Measurements from ENCODE around the gene CAPN12. TPM values are rescaled to one million over a fixed set of nuclear protein-coding genes. Genes with fewer than 3 reads are reported as not detected.
A peak's percentile ranks its signal among the peaks of the same experiment; 100 is the strongest.

CAPN12 gene
- total RNA-seq, 1 experiment from 2014 or later, result 14.7 TPM

- DNase-seq, result no peak
- BruUV-seq (replicated peaks), result no TSS peak
- no peaks in the 10 kb centered on the region for H3K27me3 Mint-ChIP-seq (ENCODE audit: unreplicated experiment)
- peaks cover 100% of the 10 kb centered on the region for H3K36me3 Mint-ChIP-seq (ENCODE audit: insufficient read depth, unreplicated experiment)
- intact Hi-C loops (cut with micrococcal nuclease; ENCODE audit: unreplicated experiment), result no loop called here
- peaks cover 75% of the 10 kb centered on the region for H3K4me1 Mint-ChIP-seq (ENCODE audit: low read depth, unreplicated experiment)
- no peak overlapping the region for H3K4me3 Mint-ChIP-seq (ENCODE audit: low read depth, unreplicated experiment)
- TF ChIP-seq CTCF (IDR thresholded peaks at IDR 0.05; ENCODE audit: unreplicated experiment), result no peak
- no peaks in the 10 kb centered on the region for H3K9me3 Mint-ChIP-seq (ENCODE audit: low read depth, unreplicated experiment)
- peak overlapping the region; percentile 100 for H3K27ac Mint-ChIP-seq (ENCODE audit: unreplicated experiment)
- CTCF ChIA-PET, result interaction anchor here (0.7 kb wide), 1 partner anchor 12 kb away, joined by 3 read pairs; no protein-coding TSS in a partner anchor
Measured at GRCh38 chr19:38699027-38699346, 45.3 kb downstream of the CAPN12 start.

GRCh38 chr19:38698225-38699026 is 45.8 kb downstream of the CAPN12 start:
- peak overlapping the region; percentile 31 for H3K4me3 Mint-ChIP-seq (ENCODE audit: low read depth, unreplicated experiment)
- intact Hi-C loops (cut with micrococcal nuclease; ENCODE audit: unreplicated experiment), result no loop called here
- CTCF ChIA-PET, result no interaction called here
- peaks cover 75% of the 10 kb centered on the region for H3K4me1 Mint-ChIP-seq (ENCODE audit: low read depth, unreplicated experiment)
- H3K9me3 Mint-ChIP-seq (ENCODE audit: low read depth, unreplicated experiment), result no peaks in the 10 kb centered on the region
- peak overlapping the region; percentile 100 for H3K27ac Mint-ChIP-seq (ENCODE audit: unreplicated experiment)
- DNase-seq, result no peak
- H3K36me3 Mint-ChIP-seq (ENCODE audit: insufficient read depth, unreplicated experiment), result peaks cover 100% of the 10 kb centered on the region
- H3K27me3 Mint-ChIP-seq (ENCODE audit: unreplicated experiment), result no peaks in the 10 kb centered on the region
- no peak for TF ChIP-seq CTCF (IDR thresholded peaks at IDR 0.05; ENCODE audit: unreplicated experiment)
- no TSS peak for BruUV-seq (replicated peaks)

- Mint-ChIP-seq H3K9me3 (ENCODE audit: low read depth, unreplicated experiment) (no peaks in the 10 kb centered on the region), H3K36me3 (ENCODE audit: insufficient read depth, unreplicated experiment) (peaks cover 100% of the 10 kb centered on the region), H3K4me3 (ENCODE audit: low read depth, unreplicated experiment) (peak overlapping the region; percentile 31), H3K27ac (ENCODE audit: unreplicated experiment) (peak overlapping the region; percentile 100), H3K27me3 (ENCODE audit: unreplicated experiment) (no peaks in the 10 kb centered on the region), H3K4me1 (ENCODE audit: low read depth, unreplicated experiment) (peaks cover 83% of the 10 kb centered on the region)
- intact Hi-C loops (cut with micrococcal nuclease; ENCODE audit: unreplicated experiment), result no loop called here
- CTCF ChIA-PET, result no interaction called here
- no peak for TF ChIP-seq CTCF (IDR thresholded peaks at IDR 0.05; ENCODE audit: unreplicated experiment)
- BruUV-seq (replicated peaks), result no TSS peak
- DNase-seq, result no peak
Measured at GRCh38 chr19:38697641-38698071, 46.6 kb downstream of the CAPN12 start.

- Mint-ChIP-seq H3K4me3 (ENCODE audit: low read depth, unreplicated experiment) (no peak overlapping the region), H3K4me1 (ENCODE audit: low read depth, unreplicated experiment) (peaks cover 87% of the 10 kb centered on the region), H3K9me3 (ENCODE audit: low read depth, unreplicated experiment) (no peaks in the 10 kb centered on the region), H3K27me3 (ENCODE audit: unreplicated experiment) (no peaks in the 10 kb centered on the region), H3K36me3 (ENCODE audit: insufficient read depth, unreplicated experiment) (peaks cover 100% of the 10 kb centered on the region), H3K27ac (ENCODE audit: unreplicated experiment) (peak overlapping the region; percentile 100)
- TF ChIP-seq CTCF (IDR thresholded peaks at IDR 0.05; ENCODE audit: unreplicated experiment), result no peak
- BruUV-seq (replicated peaks), result no TSS peak
- CTCF ChIA-PET, result no interaction called here
- intact Hi-C loops (cut with micrococcal nuclease; ENCODE audit: unreplicated experiment), result no loop called here
- DNase-seq, result no peak
Measured at GRCh38 chr19:38697197-38697596, 47.1 kb downstream of the CAPN12 start.
